SJCRH30 (cell line): ENCODE data around the gene CWC27. TPM values are rescaled to one million over a fixed set of nuclear protein-coding genes. Genes with fewer than 3 reads are reported as not detected.
A peak's percentile ranks its signal among the peaks of the same experiment; 100 is the strongest.

Experiments used
- DNase-seq, 2 experiments: peaks; one replicate each; pipeline ENCODE4 v3.0.0-alpha.2; 2015 to 2020
- H3K27ac ChIP-seq: fragments of 250-450 bp; sonication (Bioruptor Pico); 2 replicates; pipeline ENCODE4 v1.5.1; 2020; ENCODE audit warnings: mild to moderate bottlenecking, moderate library complexity
- H3K27me3 ChIP-seq: fragments of 250-450 bp; sonication (Bioruptor Pico); 2 replicates; pipeline ENCODE4 v1.5.1; 2020; ENCODE audit warnings: mild to moderate bottlenecking, moderate library complexity
- H3K36me3 ChIP-seq: fragments of 250-450 bp; sonication (Bioruptor Pico); 2 replicates; pipeline ENCODE4 v1.5.1; 2020; ENCODE audit warnings: mild to moderate bottlenecking, moderate library complexity
- H3K4me1 ChIP-seq: fragments of 250-450 bp; sonication (Bioruptor Pico); 2 replicates; pipeline ENCODE4 v1.5.1; 2020; ENCODE audit warnings: mild to moderate bottlenecking, moderate library complexity
- H3K4me3 ChIP-seq: fragments of 250-450 bp; sonication (Bioruptor Pico); 2 replicates; pipeline ENCODE4 v1.5.1; 2020; ENCODE audit warnings: mild to moderate bottlenecking, moderate library complexity
- H3K9me3 ChIP-seq: fragments of 250-450 bp; sonication (Bioruptor Pico); replicated peaks from 2 replicates; pipeline ENCODE4 v1.5.1; 2020; ENCODE audit warnings: mild to moderate bottlenecking, moderate library complexity
- total RNA-seq: library from RNA; depleted of rRNA; stranded (reverse); fragments of >200 nt; shearing (Covaris generic); gene quantifications from 2 replicates; pipeline ENCODE4 v1.2.3, GENCODE V29; 2014

The CWC27 gene
- total RNA-seq, 1 experiment from 2014 or later: 31.1 TPM

DNA sequence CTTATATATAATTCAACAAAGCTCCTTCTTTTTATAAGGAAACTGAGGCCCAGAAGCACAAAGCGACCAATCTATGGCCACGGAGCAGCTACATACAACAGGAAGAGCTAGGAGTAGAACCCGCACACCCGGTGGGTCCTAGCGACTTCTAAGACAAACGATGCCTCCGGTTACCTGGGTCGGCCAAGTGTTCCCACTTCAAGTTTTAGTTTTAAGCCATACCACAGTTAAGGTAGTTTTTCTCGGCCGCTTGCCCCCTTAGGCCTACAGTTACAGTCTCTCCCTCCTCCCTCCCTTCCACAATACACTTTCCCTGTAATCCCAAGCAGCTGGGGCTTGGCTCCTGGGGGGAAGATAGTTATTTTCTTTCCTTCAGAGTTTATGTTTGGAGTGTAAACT lies 772 bp upstream of the CWC27 start:
- no peaks in the 10 kb centered on the region for H3K27me3 ChIP-seq
- H3K36me3 ChIP-seq: peaks cover 2% of the 10 kb centered on the region
- H3K4me1 ChIP-seq: peaks cover 11% of the 10 kb centered on the region
- peak in 1 of 2 experiments; percentile 15 for DNase-seq
- H3K9me3 ChIP-seq: no peaks in the 10 kb centered on the region
- peak overlapping the region; percentile 94 for H3K27ac ChIP-seq
- peak overlapping the region; percentile 87 for H3K4me3 ChIP-seq

DNA sequence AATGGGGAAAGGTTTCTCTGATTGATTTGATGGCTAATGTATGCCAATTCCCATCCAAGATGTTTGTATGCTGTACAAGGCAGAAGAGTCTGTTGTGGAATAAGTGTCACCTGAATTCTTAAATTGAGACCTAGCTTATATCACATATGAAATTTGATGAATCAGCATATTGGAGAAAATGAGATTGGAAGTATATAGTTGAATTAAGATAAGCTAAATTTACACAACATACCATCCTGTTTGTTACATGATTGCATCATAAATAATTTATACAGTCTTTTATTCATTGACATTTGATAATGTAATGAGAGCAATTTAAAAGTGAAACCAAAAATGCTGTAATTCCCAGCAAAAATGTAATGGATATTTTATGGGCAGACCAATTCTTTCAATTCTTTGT lies 1.1 kb downstream of the CWC27 start:
- H3K4me1 ChIP-seq: peaks cover 11% of the 10 kb centered on the region
- H3K27ac ChIP-seq: no peak overlapping the region
- H3K9me3 ChIP-seq: no peaks in the 10 kb centered on the region
- no peaks in the 10 kb centered on the region for H3K27me3 ChIP-seq
- peak overlapping the region; percentile 87 for H3K4me3 ChIP-seq
- peaks cover 2% of the 10 kb centered on the region for H3K36me3 ChIP-seq
- DNase-seq: no peak

DNA sequence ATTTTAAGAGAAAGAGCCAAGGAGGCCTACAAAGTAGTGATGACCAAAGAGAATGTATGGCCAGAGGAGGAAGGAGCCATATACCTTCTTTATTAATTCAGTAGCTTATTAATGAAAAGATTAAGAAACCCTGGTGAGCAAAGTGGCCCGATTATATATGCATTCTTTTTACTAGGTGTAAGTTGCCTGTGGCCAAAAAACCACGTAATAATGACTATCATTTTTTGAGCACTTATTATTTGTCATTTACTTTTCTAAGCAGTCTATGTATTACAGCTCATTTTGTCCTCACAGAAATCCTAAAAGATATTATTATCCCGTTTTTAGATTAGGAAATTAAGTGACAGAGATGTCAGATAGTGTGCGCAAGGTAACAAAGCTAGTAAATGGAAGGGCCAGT lies 3.0 kb downstream of the CWC27 start:
- Histone ChIP-seq H3K9me3 (no peaks in the 10 kb centered on the region), H3K27ac (no peak overlapping the region), H3K27me3 (no peaks in the 10 kb centered on the region), H3K36me3 (peaks cover 1% of the 10 kb centered on the region; the same call in 1 of the 2 replicates), H3K4me3 (no peak overlapping the region), H3K4me1 (peaks cover 11% of the 10 kb centered on the region)
- DNase-seq: no peak

DNA sequence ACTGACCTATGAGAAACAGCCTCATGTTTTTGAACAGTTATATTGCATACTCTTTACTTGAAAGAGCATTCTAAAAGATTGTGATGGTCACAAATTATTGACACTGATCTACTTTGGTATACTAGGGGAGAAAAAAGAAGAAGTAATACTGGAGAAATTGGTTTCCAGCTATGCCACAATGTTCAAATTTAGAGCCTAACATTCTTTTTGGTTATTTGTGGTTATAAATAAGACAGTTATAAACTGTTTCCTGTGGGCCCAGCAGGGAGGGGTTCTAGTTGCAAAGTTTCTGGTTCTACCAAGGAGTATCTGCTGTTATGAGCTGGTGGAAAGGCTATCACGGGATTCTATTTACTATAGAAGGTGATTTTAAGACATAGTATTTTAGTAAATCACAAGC lies 4.8 kb downstream of the CWC27 start:
- H3K27ac ChIP-seq: no peak overlapping the region
- DNase-seq: no peak
- H3K36me3 ChIP-seq: peaks cover 4% of the 10 kb centered on the region; the same call in 1 of the 2 replicates
- H3K9me3 ChIP-seq: no peaks in the 10 kb centered on the region
- no peak overlapping the region for H3K4me3 ChIP-seq
- H3K4me1 ChIP-seq: peaks cover 7% of the 10 kb centered on the region
- H3K27me3 ChIP-seq: no peaks in the 10 kb centered on the region

DNA sequence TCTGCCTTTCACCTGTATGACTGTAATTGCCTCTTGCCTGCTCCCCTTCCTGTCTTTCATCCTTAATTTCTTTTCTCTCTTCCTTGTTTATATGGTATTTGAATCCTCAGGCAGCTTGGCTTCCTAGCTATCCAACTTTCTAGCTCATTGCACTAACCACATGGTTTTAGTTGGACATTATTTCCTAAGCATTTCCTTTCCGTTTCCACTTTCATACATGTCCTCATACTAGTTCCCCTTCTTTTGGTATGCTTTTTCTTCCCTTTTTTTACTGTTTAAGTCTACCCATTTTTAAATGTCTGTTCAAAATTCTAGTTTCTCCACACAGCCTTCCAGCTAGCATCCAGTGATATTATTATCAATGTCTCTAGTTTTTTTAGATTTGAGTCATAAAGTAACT lies 6.6 kb downstream of the CWC27 start:
- DNase-seq: no peak
- Histone ChIP-seq H3K4me1 (no peaks in the 10 kb centered on the region; the same call in 1 of the 2 replicates), H3K27me3 (no peaks in the 10 kb centered on the region), H3K9me3 (no peaks in the 10 kb centered on the region), H3K36me3 (peaks cover 4% of the 10 kb centered on the region), H3K4me3 (no peak overlapping the region), H3K27ac (no peak overlapping the region)

DNA sequence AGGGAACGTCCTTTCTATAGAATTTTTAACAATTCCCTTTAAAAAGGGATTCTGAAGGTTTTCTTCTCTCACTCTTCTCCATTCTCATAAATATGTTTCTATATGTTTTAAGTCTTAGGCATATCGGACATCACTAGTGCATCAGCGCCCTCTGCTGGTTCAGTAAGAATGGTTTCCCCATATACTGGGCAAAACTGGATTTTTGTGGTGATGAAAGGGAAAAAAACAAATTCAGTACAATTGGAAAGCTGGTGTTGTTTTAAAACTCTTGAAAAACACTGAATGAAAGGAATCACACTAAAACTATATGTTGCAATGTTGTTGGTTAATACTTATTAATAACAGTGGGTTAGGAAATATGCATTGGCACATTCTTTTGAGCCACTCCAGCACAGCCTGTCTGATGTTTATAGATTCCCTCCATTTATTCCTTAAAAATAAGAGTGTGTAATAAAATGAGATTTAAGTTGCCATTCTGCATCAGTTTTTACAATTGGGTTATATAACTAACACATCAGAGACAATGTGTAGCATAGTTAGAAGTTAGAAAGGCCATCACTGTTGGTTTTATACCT lies 15.8 kb downstream of the CWC27 start:
- H3K36me3 ChIP-seq: peaks cover 20% of the 10 kb centered on the region
- no peaks in the 10 kb centered on the region for H3K27me3 ChIP-seq
- no peaks in the 10 kb centered on the region for H3K9me3 ChIP-seq
- H3K4me1 ChIP-seq: no peaks in the 10 kb centered on the region
- H3K27ac ChIP-seq: no peak overlapping the region
- H3K4me3 ChIP-seq: no peak overlapping the region
- DNase-seq: peak; percentile 59 to 87

DNA sequence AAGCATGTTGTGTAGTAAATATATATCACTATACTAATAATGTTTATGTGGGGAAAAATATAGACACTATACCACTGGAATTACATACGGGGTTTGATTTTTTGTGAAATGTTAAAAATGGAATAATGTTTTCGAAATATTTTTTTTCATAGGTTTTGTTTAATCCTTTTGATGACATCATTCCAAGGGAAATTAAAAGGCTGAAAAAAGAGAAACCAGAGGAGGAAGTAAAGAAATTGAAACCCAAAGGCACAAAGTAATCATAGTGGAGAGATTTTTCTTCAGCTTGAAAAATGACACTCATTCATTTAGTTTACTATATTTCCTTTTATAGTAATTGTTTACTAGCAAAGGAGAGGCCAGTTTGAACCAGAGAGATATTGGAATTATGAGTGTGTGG lies 17.6 kb downstream of the CWC27 start:
- peaks cover 19% of the 10 kb centered on the region for H3K36me3 ChIP-seq
- no peaks in the 10 kb centered on the region for H3K9me3 ChIP-seq
- no peak overlapping the region for H3K4me3 ChIP-seq
- H3K27me3 ChIP-seq: no peaks in the 10 kb centered on the region
- DNase-seq: no peak
- no peaks in the 10 kb centered on the region for H3K4me1 ChIP-seq
- no peak overlapping the region for H3K27ac ChIP-seq

DNA sequence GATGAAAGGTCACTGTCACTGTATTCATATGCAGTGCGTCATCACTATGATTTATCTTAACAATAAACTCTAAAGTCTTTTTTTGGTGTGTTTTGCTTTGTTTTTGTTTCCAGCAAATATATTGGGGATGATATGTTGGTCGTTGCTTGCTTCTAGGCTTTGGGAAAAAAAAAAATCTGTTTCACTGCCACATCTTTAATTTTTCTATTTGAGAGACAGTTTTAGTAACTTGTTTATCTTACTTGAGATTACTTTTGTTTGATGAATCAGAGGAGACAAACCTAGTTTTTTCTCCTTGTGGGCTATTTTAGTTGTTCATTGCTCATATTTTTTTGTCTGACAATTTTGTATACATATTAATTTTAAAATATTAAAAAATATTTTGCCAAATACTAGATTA lies 19.4 kb downstream of the CWC27 start:
- no peak for DNase-seq
- no peaks in the 10 kb centered on the region for H3K27me3 ChIP-seq

DNA sequence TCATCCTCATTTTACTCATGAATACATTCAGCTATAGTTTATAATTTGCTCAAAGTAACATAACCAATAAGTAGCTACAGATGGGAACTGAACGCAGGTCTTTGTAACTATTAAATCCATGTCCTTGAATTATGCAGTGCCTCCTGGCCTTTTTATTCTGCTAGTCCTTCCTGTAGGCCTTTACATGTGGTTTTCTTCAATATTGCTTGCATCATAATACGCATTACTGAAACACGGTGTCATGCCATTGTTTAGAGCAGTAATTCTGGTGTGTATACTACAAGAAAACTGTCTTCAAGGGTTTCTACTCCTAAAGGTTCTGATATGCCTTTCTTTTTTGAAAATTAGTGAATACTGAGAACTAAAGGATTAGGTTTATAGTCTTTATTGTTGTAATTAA lies 20.7 kb downstream of the CWC27 start:
- Histone ChIP-seq H3K4me1 (no peaks in the 10 kb centered on the region), H3K27me3 (no peaks in the 10 kb centered on the region), H3K9me3 (no peaks in the 10 kb centered on the region), H3K36me3 (peaks cover 19% of the 10 kb centered on the region), H3K4me3 (no peak overlapping the region), H3K27ac (no peak overlapping the region)
- DNase-seq: no peak

More for the DNA sequence above, 19.4 kb downstream of the CWC27 start:
- H3K4me3 ChIP-seq: no peak overlapping the region
- no peak overlapping the region for H3K27ac ChIP-seq
- peaks cover 19% of the 10 kb centered on the region for H3K36me3 ChIP-seq
- no peaks in the 10 kb centered on the region for H3K9me3 ChIP-seq
- H3K4me1 ChIP-seq: no peaks in the 10 kb centered on the region

DNA sequence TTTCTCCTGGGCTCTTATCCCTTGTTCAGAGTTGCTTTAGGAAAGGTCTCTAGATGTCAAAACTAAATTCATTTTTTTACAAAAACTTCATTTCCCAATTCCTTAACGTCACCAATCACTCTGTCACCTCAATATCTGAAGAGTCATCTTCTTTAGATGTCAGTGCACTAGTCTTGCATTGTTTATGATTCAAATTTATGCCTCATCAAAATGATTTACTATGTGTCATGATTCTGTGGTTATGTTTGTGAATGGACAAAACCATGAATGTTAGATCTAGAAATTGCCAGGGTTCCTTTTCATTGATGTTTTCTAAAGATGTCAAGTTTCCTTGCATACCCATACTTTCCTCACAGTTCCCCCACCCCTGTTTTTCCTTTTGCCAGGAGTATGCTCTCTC lies 21.5 kb downstream of the CWC27 start:
- H3K36me3 ChIP-seq: peaks cover 19% of the 10 kb centered on the region
- H3K27me3 ChIP-seq: no peaks in the 10 kb centered on the region
- H3K4me1 ChIP-seq: no peaks in the 10 kb centered on the region
- H3K27ac ChIP-seq: no peak overlapping the region
- no peak overlapping the region for H3K4me3 ChIP-seq
- H3K9me3 ChIP-seq: no peaks in the 10 kb centered on the region
- no peak for DNase-seq

DNA sequence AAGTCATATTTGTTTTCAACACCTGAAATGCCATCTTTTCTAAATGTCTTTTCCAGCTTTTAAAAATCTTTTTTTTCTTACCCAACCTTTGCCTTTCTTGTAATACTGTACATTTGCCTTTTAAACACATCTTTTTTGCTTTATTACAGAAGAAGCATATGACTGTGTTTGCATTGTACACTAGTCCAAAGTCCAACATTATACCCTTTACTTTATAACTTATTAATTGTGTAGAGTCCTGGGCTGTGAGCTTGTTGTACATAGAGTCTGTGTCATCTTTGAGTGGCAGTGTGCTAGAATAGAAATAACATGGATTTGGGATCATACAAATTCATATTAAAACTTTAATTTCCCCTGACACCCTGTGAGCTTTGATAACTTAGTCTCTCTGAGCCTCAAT lies 23.7 kb downstream of the CWC27 start:
- H3K36me3 ChIP-seq: peaks cover 11% of the 10 kb centered on the region
- no peaks in the 10 kb centered on the region for H3K4me1 ChIP-seq
- no peak for DNase-seq
- no peaks in the 10 kb centered on the region for H3K9me3 ChIP-seq
- H3K27ac ChIP-seq: no peak overlapping the region
- no peaks in the 10 kb centered on the region for H3K27me3 ChIP-seq
- no peak overlapping the region for H3K4me3 ChIP-seq

DNA sequence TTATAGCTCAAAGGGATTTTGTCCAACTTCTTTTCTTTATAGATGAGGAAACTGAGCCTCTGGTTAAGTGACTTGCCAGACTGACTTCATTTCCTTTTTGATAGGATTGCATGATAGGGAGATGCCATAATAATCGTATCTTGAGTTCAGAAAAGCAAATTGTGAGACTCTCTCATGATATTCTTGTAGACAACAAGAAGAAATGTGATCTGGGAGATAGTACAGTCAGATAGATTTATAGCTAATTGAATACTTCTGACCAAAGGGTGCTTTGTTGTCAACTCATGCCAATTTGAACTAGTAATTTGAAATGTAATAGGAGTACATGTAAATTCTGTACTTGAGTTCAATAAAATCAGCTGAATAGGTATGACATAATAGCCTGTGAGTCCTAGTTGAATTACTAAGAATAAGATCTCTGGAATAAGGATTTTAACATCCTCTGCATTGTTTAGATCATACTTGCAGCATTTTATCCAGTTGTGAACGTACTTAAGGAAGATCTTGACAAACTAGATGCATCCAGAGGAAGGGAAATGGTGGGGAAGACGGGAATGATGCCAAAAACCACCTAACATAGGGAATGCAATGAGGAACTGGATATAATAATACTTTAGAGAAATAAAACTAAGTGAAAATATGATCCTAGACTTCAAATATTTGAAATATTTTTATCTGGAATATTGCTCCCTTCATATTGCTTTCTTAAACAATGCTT lies 25.5 kb downstream of the CWC27 start:
- no peak for DNase-seq
- Histone ChIP-seq H3K36me3 (peaks cover 10% of the 10 kb centered on the region), H3K4me3 (no peak overlapping the region), H3K27ac (no peak overlapping the region), H3K27me3 (no peaks in the 10 kb centered on the region), H3K4me1 (no peaks in the 10 kb centered on the region), H3K9me3 (no peaks in the 10 kb centered on the region)

DNA sequence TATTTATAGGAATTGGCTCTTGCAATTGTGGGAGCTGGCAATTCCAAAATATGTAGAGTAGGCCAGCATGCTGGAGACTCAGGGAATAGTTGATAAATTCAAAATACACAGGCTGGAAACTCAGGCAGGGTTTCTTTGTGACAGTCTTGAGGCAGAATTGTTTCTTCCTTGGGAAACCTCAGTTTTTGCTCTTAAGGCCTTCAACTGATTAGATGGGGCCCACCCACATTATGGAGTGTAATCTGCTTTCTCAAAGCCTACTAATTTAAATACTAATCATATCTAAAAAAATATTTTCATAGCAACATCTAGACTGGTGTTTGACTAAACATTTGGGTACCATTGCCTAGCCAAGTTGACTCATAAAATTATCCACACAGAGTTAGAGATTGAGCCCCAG lies 27.6 kb downstream of the CWC27 start:
- Histone ChIP-seq H3K4me1 (no peaks in the 10 kb centered on the region), H3K36me3 (peaks cover 10% of the 10 kb centered on the region), H3K27me3 (no peaks in the 10 kb centered on the region), H3K27ac (no peak overlapping the region), H3K9me3 (no peaks in the 10 kb centered on the region), H3K4me3 (no peak overlapping the region)
- DNase-seq: no peak

DNA sequence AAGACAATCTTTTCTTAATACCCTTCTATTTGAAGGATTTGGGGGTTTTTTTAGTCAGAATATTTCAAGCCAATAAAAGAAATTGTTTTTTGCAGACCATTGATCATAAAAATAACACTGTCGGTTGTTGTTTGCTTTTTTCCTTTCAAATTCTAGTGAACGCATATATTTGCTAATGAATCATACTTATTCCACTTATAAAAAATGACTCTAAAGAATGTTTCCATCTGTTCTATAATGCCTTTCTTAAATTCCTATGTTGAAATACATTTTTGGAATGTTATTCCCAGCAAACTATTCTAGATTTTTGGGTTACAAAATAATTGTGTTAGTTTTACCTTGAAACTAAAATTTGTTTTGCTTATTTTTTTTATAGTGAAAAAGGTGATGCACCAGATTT lies 32.2 kb downstream of the CWC27 start:
- Histone ChIP-seq H3K27ac (no peak overlapping the region), H3K27me3 (no peaks in the 10 kb centered on the region), H3K4me1 (no peaks in the 10 kb centered on the region), H3K4me3 (no peak overlapping the region), H3K36me3 (peaks cover 17% of the 10 kb centered on the region), H3K9me3 (no peaks in the 10 kb centered on the region)
- DNase-seq: no peak

DNA sequence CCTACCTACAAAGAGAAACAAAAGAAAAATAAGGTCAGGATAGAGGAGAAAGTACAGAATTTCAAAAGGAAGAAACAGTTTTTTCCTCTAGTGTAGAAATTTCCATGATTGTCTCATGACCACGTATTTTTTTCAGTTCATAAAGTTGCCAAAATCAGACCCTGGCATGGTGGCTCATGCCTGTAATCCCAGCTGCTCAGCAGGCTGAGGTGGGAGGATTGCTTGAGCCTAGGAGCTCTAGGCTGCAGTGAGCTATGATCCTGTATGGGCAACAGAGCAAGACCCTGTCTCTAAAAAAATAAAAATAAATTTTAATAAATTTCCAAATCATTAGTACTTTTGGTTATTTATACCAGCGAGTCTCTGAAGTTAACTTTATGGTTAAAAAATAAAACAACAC lies 37.8 kb downstream of the CWC27 start:
- no peak overlapping the region for H3K27ac ChIP-seq
- DNase-seq: no peak
- no peaks in the 10 kb centered on the region for H3K4me1 ChIP-seq
- H3K4me3 ChIP-seq: no peak overlapping the region
- H3K27me3 ChIP-seq: no peaks in the 10 kb centered on the region
- H3K9me3 ChIP-seq: no peaks in the 10 kb centered on the region
- peaks cover 10% of the 10 kb centered on the region for H3K36me3 ChIP-seq

DNA sequence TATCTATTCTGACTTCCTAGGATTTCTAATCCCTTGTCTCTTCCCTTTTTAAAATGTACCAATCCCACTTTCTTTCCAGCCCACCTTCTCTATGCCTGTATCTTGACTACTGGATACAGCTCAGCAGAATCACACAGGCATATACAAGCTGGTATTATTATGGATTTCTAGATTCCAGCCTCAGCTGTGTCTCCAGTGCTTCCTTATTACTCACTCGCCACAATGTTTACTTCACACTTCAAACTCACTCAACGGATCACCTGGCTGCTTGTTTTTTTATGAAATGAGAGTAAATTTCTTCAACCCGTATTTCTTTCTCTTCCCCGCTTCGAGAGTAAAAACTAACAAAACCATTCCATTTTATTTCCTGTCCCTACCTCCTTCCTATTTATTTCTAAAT lies 38.8 kb downstream of the CWC27 start:
- no peaks in the 10 kb centered on the region for H3K9me3 ChIP-seq
- H3K4me3 ChIP-seq: no peak overlapping the region
- H3K4me1 ChIP-seq: no peaks in the 10 kb centered on the region
- no peaks in the 10 kb centered on the region for H3K27me3 ChIP-seq
- H3K27ac ChIP-seq: no peak overlapping the region
- H3K36me3 ChIP-seq: peaks cover 10% of the 10 kb centered on the region
- no peak for DNase-seq
